Upper lobe of right lung (tissue), 1 donor: ENCODE data around the gene MAML2. TPM values are rescaled to one million over a fixed set of nuclear protein-coding genes. Genes with fewer than 3 reads are reported as not detected.

Experiments
- ATAC-seq: fragments of 200-7000 bp; cut with Tn5 transposase; one replicate; pipeline ENCODE4 v1.9.1; 2020; ENCODE audit warnings: mild to moderate bottlenecking, moderate library complexity
- DNase-seq: peaks from one replicate; pipeline ENCODE4 v3.0.0-alpha.2; 2020
- H3K27ac ChIP-seq: fragments of 200-600 bp; one replicate; pipeline ENCODE4 v1.8.0; 2022
- H3K27me3 ChIP-seq: fragments of 200-600 bp; one replicate; pipeline ENCODE4 v1.8.0; 2022; ENCODE audit warnings: mild to moderate bottlenecking
- H3K36me3 ChIP-seq: fragments of 200-600 bp; one replicate; pipeline ENCODE4 v1.8.0; 2022
- H3K4me1 ChIP-seq: fragments of 200-600 bp; one replicate; pipeline ENCODE4 v1.8.0; 2022
- H3K4me3 ChIP-seq: fragments of 200-600 bp; one replicate; pipeline ENCODE4 v1.8.0; 2022; ENCODE audit warnings: mild to moderate bottlenecking
- H3K9me3 ChIP-seq: fragments of 200-600 bp; one replicate; pipeline ENCODE4 v1.8.0; 2022
- CTCF ChIP-seq: fragments of 200-600 bp; IDR thresholded peaks from one replicate; pipeline ENCODE4 v1.8.0; 2022; ENCODE audit warnings: antibody characterized with exemption
- intact Hi-C: fragments of 100-400 bp; cut with DNase I; formaldehyde crosslinking; loops from one replicate; pipeline ENCODE4 v1.11.0; 2022
- total RNA-seq: library from RNA; stranded (reverse); fragmentation: NEBNext Ultra II Directional; extraction: Animal tissue kit (Norgen Biotek cat#: 25700); gene quantifications from one replicate; pipeline ENCODE4 v1.2.1, GENCODE V29; 2021
- donor health status: DM: no; HTN: yes; CAD: no; lungs with severe emphysema.

The MAML2 gene
- total RNA-seq, 1 donor from 2014 or later = 27.5 TPM

- no peaks in the 10 kb centered on the region for H3K9me3 ChIP-seq
- ATAC-seq (peak; percentile 78), DNase-seq (no peak)
- H3K4me1 ChIP-seq = peaks cover 21% of the 10 kb centered on the region
- intact Hi-C loops = no loop called here
- no peak overlapping the region for H3K27ac ChIP-seq
- no peaks in the 10 kb centered on the region for H3K27me3 ChIP-seq
- TF ChIP-seq CTCF = peak; percentile 65
- no peak overlapping the region for H3K4me3 ChIP-seq
- no peaks in the 10 kb centered on the region for H3K36me3 ChIP-seq
These were observed 287.9 kb downstream of the MAML2 start for GRCh38 chr11:96054870-96055705.

- H3K27ac ChIP-seq = peak overlapping the region; percentile 9
- TF ChIP-seq CTCF = no peak
- DNase-seq (no peak), ATAC-seq (peak; percentile 19)
- intact Hi-C loops = no loop called here
- H3K4me3 ChIP-seq = no peak overlapping the region
- no peaks in the 10 kb centered on the region for H3K36me3 ChIP-seq
- H3K4me1 ChIP-seq = peaks cover 27% of the 10 kb centered on the region
- no peaks in the 10 kb centered on the region for H3K9me3 ChIP-seq
- H3K27me3 ChIP-seq = no peaks in the 10 kb centered on the region
These were observed 289.9 kb downstream of the MAML2 start for GRCh38 chr11:96052921-96053651.

GRCh38 chr11:96051820-96052219, 291.2 kb downstream of the MAML2 start:
- no peak overlapping the region for H3K27ac ChIP-seq
- ATAC-seq = no peak
- H3K36me3 ChIP-seq = no peaks in the 10 kb centered on the region
- no peaks in the 10 kb centered on the region for H3K9me3 ChIP-seq
- no peak overlapping the region for H3K4me3 ChIP-seq
- no peak for DNase-seq
- peaks cover 32% of the 10 kb centered on the region for H3K4me1 ChIP-seq
- TF ChIP-seq CTCF = no peak
- intact Hi-C loops = no loop called here
- no peaks in the 10 kb centered on the region for H3K27me3 ChIP-seq

GRCh38 chr11:96050435-96051182, 292.4 kb downstream of the MAML2 start:
- intact Hi-C loops = no loop called here

More at GRCh38 chr11:96050435-96051182, 292.4 kb downstream of the MAML2 start:
- no peak for TF ChIP-seq CTCF
- DNase-seq = no peak
- H3K4me3 ChIP-seq = no peak overlapping the region
- no peak for ATAC-seq
- no peaks in the 10 kb centered on the region for H3K27me3 ChIP-seq
- H3K36me3 ChIP-seq = no peaks in the 10 kb centered on the region
- H3K4me1 ChIP-seq = peaks cover 33% of the 10 kb centered on the region
- H3K9me3 ChIP-seq = no peaks in the 10 kb centered on the region
- H3K27ac ChIP-seq = no peak overlapping the region
